ENCODE measurements around the gene GPR37.

Gene GPR37

GRCh38 chr7:124781907-124782734 is 16.5 kb upstream of the GPR37 start:
- DNase-seq = no peak
- in situ Hi-C loops (cut with MboI; ENCODE audit: low pct_unique_long_range_greater_than_20kb, low sequenced_read_pairs) = loop anchor here (25.0 kb wide), 1 partner anchor 620 kb away; no protein-coding TSS in a partner anchor

GRCh38 chr7:124781418-124781817 is 15.8 kb upstream of the GPR37 start:
- in situ Hi-C loops (cut with MboI; ENCODE audit: low pct_unique_long_range_greater_than_20kb, low sequenced_read_pairs) = loop anchor here (25.0 kb wide), 1 partner anchor 619 kb away; no protein-coding TSS in a partner anchor
- DNase-seq = no peak

- DNase-seq = no peak
- in situ Hi-C loops (cut with MboI; ENCODE audit: low pct_unique_long_range_greater_than_20kb, low sequenced_read_pairs) = loop anchor here (25.0 kb wide), 1 partner anchor 618 kb away; no protein-coding TSS in a partner anchor
Observed at GRCh38 chr7:124780608-124781007, 15.0 kb upstream of the GPR37 start.

- DNase-seq = no peak
- in situ Hi-C loops (cut with MboI; ENCODE audit: low pct_unique_long_range_greater_than_20kb, low sequenced_read_pairs) = loop anchor here (25.0 kb wide), 1 partner anchor 618 kb away; no protein-coding TSS in a partner anchor
Observed at GRCh38 chr7:124780056-124780455, 14.5 kb upstream of the GPR37 start.

- in situ Hi-C loops (cut with MboI; ENCODE audit: low pct_unique_long_range_greater_than_20kb, low sequenced_read_pairs) = loop anchor here (25.0 kb wide), 1 partner anchor 617 kb away; no protein-coding TSS in a partner anchor
- DNase-seq = no peak
Observed at GRCh38 chr7:124779620-124780019, 14.0 kb upstream of the GPR37 start.

GRCh38 chr7:124779194-124779593 is 13.6 kb upstream of the GPR37 start:
- DNase-seq = no peak
- in situ Hi-C loops (cut with MboI; ENCODE audit: low pct_unique_long_range_greater_than_20kb, low sequenced_read_pairs) = loop anchor here (25.0 kb wide), 1 partner anchor 617 kb away; no protein-coding TSS in a partner anchor

GRCh38 chr7:124777268-124777667 is 11.7 kb upstream of the GPR37 start:
- in situ Hi-C loops (cut with MboI; ENCODE audit: low pct_unique_long_range_greater_than_20kb, low sequenced_read_pairs) = loop anchor here (25.0 kb wide), 1 partner anchor 615 kb away; no protein-coding TSS in a partner anchor
- DNase-seq = no peak

GRCh38 chr7:124776153-124776552 is 10.6 kb upstream of the GPR37 start:
- in situ Hi-C loops (cut with MboI; ENCODE audit: low pct_unique_long_range_greater_than_20kb, low sequenced_read_pairs) = loop anchor here (25.0 kb wide), 1 partner anchor 614 kb away; no protein-coding TSS in a partner anchor
- no peak for DNase-seq

- in situ Hi-C loops (cut with MboI; ENCODE audit: low pct_unique_long_range_greater_than_20kb, low sequenced_read_pairs) = loop anchor here (25.0 kb wide), 1 partner anchor 613 kb away; no protein-coding TSS in a partner anchor
- DNase-seq = no peak
Observed at GRCh38 chr7:124775422-124775821, 9.8 kb upstream of the GPR37 start.

- no peak for DNase-seq
- in situ Hi-C loops (cut with MboI; ENCODE audit: low pct_unique_long_range_greater_than_20kb, low sequenced_read_pairs) = no loop called here
Observed at GRCh38 chr7:124773938-124774337, 8.3 kb upstream of the GPR37 start.

- no peak for DNase-seq
- in situ Hi-C loops (cut with MboI; ENCODE audit: low pct_unique_long_range_greater_than_20kb, low sequenced_read_pairs) = no loop called here
Observed at GRCh38 chr7:124773339-124773738, 7.7 kb upstream of the GPR37 start.

GRCh38 chr7:124769136-124769535 is 3.5 kb upstream of the GPR37 start:
- DNase-seq = no peak
- in situ Hi-C loops (cut with MboI; ENCODE audit: low pct_unique_long_range_greater_than_20kb, low sequenced_read_pairs) = no loop called here

- no peak for DNase-seq
- in situ Hi-C loops (cut with MboI; ENCODE audit: low pct_unique_long_range_greater_than_20kb, low sequenced_read_pairs) = no loop called here
Observed at GRCh38 chr7:124768525-124768924, 2.9 kb upstream of the GPR37 start.

GRCh38 chr7:124764847-124765400 is 668 bp downstream of the GPR37 start:
- in situ Hi-C loops (cut with MboI; ENCODE audit: low pct_unique_long_range_greater_than_20kb, low sequenced_read_pairs) = no loop called here
- no peak for DNase-seq

GRCh38 chr7:124764051-124764846 is 1.3 kb downstream of the GPR37 start:
- no peak for DNase-seq
- in situ Hi-C loops (cut with MboI; ENCODE audit: low pct_unique_long_range_greater_than_20kb, low sequenced_read_pairs) = no loop called here

- in situ Hi-C loops (cut with MboI; ENCODE audit: low pct_unique_long_range_greater_than_20kb, low sequenced_read_pairs) = no loop called here
- no peak for DNase-seq
Observed at GRCh38 chr7:124762611-124763143, 2.9 kb downstream of the GPR37 start.

- DNase-seq = no peak
- in situ Hi-C loops (cut with MboI; ENCODE audit: low pct_unique_long_range_greater_than_20kb, low sequenced_read_pairs) = no loop called here
Observed at GRCh38 chr7:124761164-124761715, 4.4 kb downstream of the GPR37 start.

- no peak for DNase-seq
- in situ Hi-C loops (cut with MboI; ENCODE audit: low pct_unique_long_range_greater_than_20kb, low sequenced_read_pairs) = no loop called here
Observed at GRCh38 chr7:124758327-124758726, 7.3 kb downstream of the GPR37 start.
